HEK293 (cell line): ENCODE results near the gene BCL11B.
A peak's percentile ranks its signal among the peaks of the same experiment; 100 is the strongest.

Source experiments
- CTCF ChIA-PET: fragments of 350-600 bp; formaldehyde crosslinking; extraction: SDS; loops from one replicate; lab custom pipeline; 2021; ENCODE audit warnings: antibody characterized with exemption; lab: Yijun Ruan, JAX
- POLR2A ChIA-PET: fragments of 300-600 bp; formaldehyde crosslinking; extraction: SDS; loops from one replicate; lab custom pipeline; 2020; ENCODE audit warnings: antibody characterized with exemption, inconsistent platforms; lab: Yijun Ruan, JAX
- H3K27ac ChIP-seq: fragments of 200-500 bp; sonication (Bioruptor generic); 2 replicates; pipeline ENCODE4 v1.5.1; 2014; ENCODE audit warnings: low read depth, low read length, control low read depth, inconsistent platforms; ENCODE audit errors: extremely low read depth
- H3K36me3 ChIP-seq, 2 experiments: fragments of 200-500 bp in 1 of 2; sonication (Bioruptor generic) in 1 of 2; 1 replicate in 1 of 2; 2 replicates in 1 of 2; pipeline ENCODE4 v1.5.1; 2014 to 2017; ENCODE audit warnings: inconsistent platforms in 2 of 2, low read length in 2 of 2; ENCODE audit not compliant: control insufficient read depth in 2 of 2, insufficient read depth in 1 of 2
- H3K4me1 ChIP-seq: fragments of 200-500 bp; sonication (Bioruptor generic); 2 replicates; pipeline ENCODE4 v1.5.1; 2014; ENCODE audit warnings: mild to moderate bottlenecking, low read length, inconsistent platforms; ENCODE audit not compliant: control insufficient read depth, insufficient read depth
- H3K4me3 ChIP-seq: 2 replicates; pipeline ENCODE4 v1.5.1; 2011; ENCODE audit warnings: low read depth, mild to moderate bottlenecking, control low read depth, low read length, moderate library complexity
- H3K9me3 ChIP-seq: fragments of 200-500 bp; sonication (Bioruptor generic); 2 replicates; pipeline ENCODE4 v1.5.1; 2014; ENCODE audit warnings: low read depth, low read length, inconsistent platforms; ENCODE audit not compliant: control insufficient read depth, insufficient read depth
- FEZF1 ChIP-seq: fragments of 450-650 bp; formaldehyde crosslinking; IDR thresholded peaks from 2 replicates; pipeline ENCODE4 v1.5.1; 2016; ENCODE audit warnings: missing biosample characterization, missing genetic modification characterization
- GLI2 ChIP-seq: fragments of 450-650 bp; formaldehyde crosslinking; IDR thresholded peaks from 2 replicates; pipeline ENCODE4; 2017; ENCODE audit warnings: missing biosample characterization, missing genetic modification characterization, low read depth, borderline replicate concordance
- KLF1 ChIP-seq: fragments of 450-650 bp; formaldehyde crosslinking; IDR thresholded peaks from 2 replicates; pipeline ENCODE4 v1.5.1; 2016; ENCODE audit warnings: missing biosample characterization, missing genetic modification characterization
- MYNN ChIP-seq: fragments of 450-650 bp; formaldehyde crosslinking; IDR thresholded peaks from 2 replicates; pipeline ENCODE4 v1.5.1; 2016; ENCODE audit warnings: missing biosample characterization, missing genetic modification characterization, borderline replicate concordance
- OSR2 ChIP-seq: fragments of 450-650 bp; formaldehyde crosslinking; IDR thresholded peaks from 2 replicates; pipeline ENCODE4 v1.5.1; 2016; ENCODE audit warnings: missing biosample characterization, missing genetic modification characterization
- SP2 ChIP-seq: fragments of 450-650 bp; formaldehyde crosslinking; IDR thresholded peaks from 2 replicates; pipeline ENCODE4 v1.5.1; 2016; ENCODE audit warnings: missing biosample characterization, missing genetic modification characterization
- ZFP3 ChIP-seq: fragments of 450-650 bp; formaldehyde crosslinking; IDR thresholded peaks from 2 replicates; pipeline ENCODE4 v1.5.1; 2016; ENCODE audit warnings: low read depth, missing biosample characterization, missing genetic modification characterization
- ZNF10 ChIP-seq: fragments of 450-650 bp; formaldehyde crosslinking; IDR thresholded peaks from 2 replicates; pipeline ENCODE4 v1.5.1; 2017; ENCODE audit warnings: missing biosample characterization, missing genetic modification characterization
- ZNF132 ChIP-seq: fragments of 450-650 bp; formaldehyde crosslinking; IDR thresholded peaks from 2 replicates; pipeline ENCODE4 v1.5.1; 2017; ENCODE audit warnings: missing biosample characterization, missing genetic modification characterization, borderline replicate concordance
- ZNF146 ChIP-seq: fragments of 450-650 bp; formaldehyde crosslinking; IDR thresholded peaks from 2 replicates; pipeline ENCODE4 v1.5.1; 2016; ENCODE audit warnings: missing biosample characterization, missing genetic modification characterization
- ZNF184 ChIP-seq: fragments of 450-650 bp; IDR thresholded peaks from 2 replicates; pipeline ENCODE4 v1.5.1; 2018; ENCODE audit warnings: missing biosample characterization, mild to moderate bottlenecking, missing genetic modification characterization
- ZNF248 ChIP-seq: fragments of 450-650 bp; formaldehyde crosslinking; IDR thresholded peaks from 2 replicates; pipeline ENCODE4 v1.5.1; 2017; ENCODE audit warnings: missing biosample characterization, missing genetic modification characterization
- ZNF274 ChIP-seq, 2 experiments: fragments of 200-500 bp in 1 of 2; fragments of 450-650 bp in 1 of 2; sonication (Bioruptor generic) in 1 of 2; formaldehyde crosslinking in 1 of 2; IDR thresholded peaks; 2 replicates each; pipeline versions ENCODE4 v1.5.1 to v1.6.1; 2014 to 2016; ENCODE audit warnings: borderline replicate concordance in 1 of 2, inconsistent platforms in 1 of 2, low read length in 1 of 2, missing biosample characterization in 1 of 2, missing genetic modification characterization in 1 of 2
- ZNF292 ChIP-seq: fragments of 450-650 bp; formaldehyde crosslinking; IDR thresholded peaks from 2 replicates; pipeline ENCODE4 v1.5.1; 2016; ENCODE audit warnings: low read depth, missing biosample characterization, missing genetic modification characterization, borderline replicate concordance
- ZNF529 ChIP-seq: fragments of 450-650 bp; formaldehyde crosslinking; IDR thresholded peaks from 2 replicates; pipeline ENCODE4 v1.5.1; 2017; ENCODE audit warnings: missing genetic modification characterization, missing biosample characterization; ENCODE audit not compliant: insufficient replicate concordance
- ZNF530 ChIP-seq: fragments of 450-650 bp; formaldehyde crosslinking; IDR thresholded peaks from 2 replicates; pipeline ENCODE4 v1.5.1; 2016; ENCODE audit warnings: low read depth, missing biosample characterization, missing genetic modification characterization
- ZNF560 ChIP-seq: fragments of 450-650 bp; formaldehyde crosslinking; IDR thresholded peaks from 2 replicates; pipeline ENCODE4 v1.5.1; 2017; ENCODE audit warnings: missing biosample characterization, missing genetic modification characterization, borderline replicate concordance
- ZNF600 ChIP-seq: fragments of 450-650 bp; formaldehyde crosslinking; IDR thresholded peaks from 2 replicates; pipeline ENCODE4 v1.5.1; 2016; ENCODE audit warnings: missing biosample characterization, missing genetic modification characterization
- ZNF623 ChIP-seq: fragments of 450-650 bp; formaldehyde crosslinking; IDR thresholded peaks from 2 replicates; pipeline ENCODE4 v1.5.1; 2016; ENCODE audit warnings: missing biosample characterization, missing genetic modification characterization
- ZNF626 ChIP-seq: fragments of 450-650 bp; sonication (Bioruptor Pico); formaldehyde crosslinking; IDR thresholded peaks from 2 replicates; pipeline ENCODE4 v1.5.1; 2018; ENCODE audit warnings: missing biosample characterization, missing genetic modification characterization, inconsistent platforms
- ZNF670 ChIP-seq: fragments of 450-650 bp; formaldehyde crosslinking; IDR thresholded peaks from 2 replicates; pipeline ENCODE4 v1.5.1; 2016; ENCODE audit warnings: missing biosample characterization, missing genetic modification characterization, low read depth
- TF ChIP-seq, protein P1 (sequence below): fragments of 450-650 bp; formaldehyde crosslinking; IDR thresholded peaks from 2 replicates; pipeline ENCODE4 v1.5.1; 2016; ENCODE audit warnings: missing biosample characterization, missing genetic modification characterization
- TF ChIP-seq, protein P2 (sequence below): fragments of 450-650 bp; formaldehyde crosslinking; IDR thresholded peaks from 2 replicates; pipeline ENCODE4 v1.5.1; 2016; ENCODE audit warnings: missing biosample characterization, missing genetic modification characterization

The BCL11B gene

DNA sequence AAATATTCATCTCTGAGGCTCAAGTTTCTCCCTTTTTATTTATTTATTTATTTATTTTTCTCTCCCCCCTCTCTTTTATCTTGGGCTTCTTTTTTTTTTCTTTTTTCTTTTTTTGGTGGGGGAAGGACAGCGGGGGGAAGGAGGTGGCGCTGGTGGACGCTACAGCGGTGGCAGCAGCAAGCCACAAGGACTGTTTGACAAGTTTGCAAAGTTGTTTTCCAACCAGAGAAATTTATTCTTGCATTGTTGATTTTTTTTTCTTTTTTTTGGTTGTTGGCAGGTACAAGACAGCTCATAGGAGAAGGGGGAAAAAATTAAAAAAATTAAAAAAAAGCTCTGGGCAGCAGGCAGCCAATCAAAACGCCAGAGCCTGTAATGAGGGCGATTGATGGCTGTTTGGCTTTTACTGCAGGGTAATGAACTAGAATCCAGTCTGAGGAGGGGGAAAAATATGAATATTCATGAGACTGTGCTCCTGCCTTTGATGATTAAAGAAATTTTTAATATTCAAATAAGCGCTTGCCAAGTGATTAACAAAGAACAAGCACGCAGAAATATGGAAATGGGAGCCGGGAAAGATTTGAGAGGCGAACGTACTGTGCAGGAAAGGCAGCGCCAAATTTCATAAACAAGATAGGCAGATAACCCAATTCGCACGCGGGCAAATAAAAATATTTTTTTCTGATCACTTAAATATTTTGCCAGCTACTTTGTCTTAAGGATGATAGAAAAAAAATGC is 36.2 kb downstream of the BCL11B start:
- TF ChIP-seq ZNF184 (tag by site-specific recombination), result no peak
- TF ChIP-seq GLI2 (tag by site-specific recombination), result no peak
- no peak for TF ChIP-seq ZNF10 (tag by site-specific recombination)
- H3K27ac ChIP-seq, result no peak overlapping the region
- CTCF ChIA-PET, result no interaction called here
- no peaks in the 10 kb centered on the region for H3K9me3 ChIP-seq
- no peaks in the 10 kb centered on the region for H3K36me3 ChIP-seq
- H3K4me1 ChIP-seq, result peaks cover 25% of the 10 kb centered on the region
- no peak overlapping the region for H3K4me3 ChIP-seq
- POLR2A ChIA-PET, result no interaction called here

DNA sequence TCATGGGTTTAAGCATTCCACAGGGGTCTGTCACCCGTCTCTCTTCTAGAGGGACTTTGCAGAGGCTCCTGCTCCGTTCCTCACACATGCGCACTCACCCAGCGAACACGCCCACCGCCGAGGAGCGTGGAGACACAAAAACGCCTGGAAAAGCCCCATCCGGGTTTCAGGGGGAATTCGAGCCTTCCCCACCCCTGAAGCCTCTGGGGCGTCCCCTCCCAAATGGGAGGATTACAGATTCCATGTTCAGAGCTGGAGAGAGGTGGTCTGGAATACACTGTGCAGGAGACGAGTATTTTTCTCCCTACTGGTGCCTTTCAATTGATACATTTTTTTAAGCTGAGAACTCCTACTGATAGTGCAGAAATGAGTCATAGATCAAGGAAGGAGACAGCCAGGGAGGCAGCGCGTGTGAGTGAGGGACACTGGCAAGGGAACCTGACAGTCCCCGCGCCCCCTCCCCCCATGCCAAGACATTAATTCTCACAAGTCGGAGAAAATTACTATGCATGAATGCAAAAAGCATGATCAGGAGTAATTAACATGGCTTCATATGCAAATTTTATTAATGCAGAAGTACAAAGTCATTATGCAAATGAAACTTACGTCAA is 36.9 kb downstream of the BCL11B start:
- no peaks in the 10 kb centered on the region for H3K9me3 ChIP-seq
- TF ChIP-seq ZNF274 (IDR thresholded peaks at IDR 0.05; ENCODE audit: low read length) (peak; percentile 51; the same call in 1 of the 2 replicates), ZNF274 (tag by site-specific recombination; IDR thresholded peaks at IDR 0.05; ENCODE audit: borderline replicate concordance) (peak; percentile 85; the same call in 1 of the 2 replicates), ZNF248 (tag by site-specific recombination) (no peak), ZNF600 (0 out of 2 replicates have a peak, but pooled peaks have one; percentile 11)
- TF ChIP-seq, all 188 proteins: peak for 2
- H3K36me3 ChIP-seq, result no peaks in the 10 kb centered on the region
- H3K27ac ChIP-seq, result no peak overlapping the region
- H3K4me1 ChIP-seq, result peaks cover 21% of the 10 kb centered on the region
- ChIA-PET CTCF (no interaction called here), POLR2A (interaction anchor here (0.7 kb wide), 1 partner anchor 672 kb away, joined by 8 read pairs; no protein-coding TSS in a partner anchor)
- no peak overlapping the region for H3K4me3 ChIP-seq

DNA sequence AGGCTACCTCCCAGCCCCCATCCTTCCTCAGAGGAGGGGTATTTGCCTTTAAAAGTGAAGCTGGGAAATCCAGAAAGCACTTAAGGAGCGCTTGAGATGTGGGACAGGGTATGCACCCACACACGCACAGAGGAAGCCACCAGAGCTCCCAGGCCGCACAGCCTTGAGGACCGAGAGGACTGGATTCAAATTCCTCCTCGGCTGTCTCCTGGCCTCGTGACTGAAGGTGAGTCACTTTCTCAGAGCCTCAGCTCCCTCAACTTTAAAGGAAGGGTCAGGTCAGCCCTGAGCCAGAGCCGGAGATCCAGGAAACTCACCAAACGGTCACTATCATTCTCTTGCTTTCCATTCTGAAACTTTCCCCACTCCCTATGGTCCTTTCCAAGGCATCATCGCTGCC is 37.6 kb downstream of the BCL11B start:
- peaks cover 20% of the 10 kb centered on the region for H3K4me1 ChIP-seq
- TF ChIP-seq ZNF530 (no peak), ZFP3 (no peak), MYNN (tag by site-specific recombination) (no peak), ZNF132 (no peak), ZNF623 (tag by site-specific recombination) (no peak), ZNF670 (tag by site-specific recombination) (no peak)
- no peaks in the 10 kb centered on the region for H3K9me3 ChIP-seq
- H3K27ac ChIP-seq, result no peak overlapping the region
- ChIA-PET CTCF (interaction anchor here (0.6 kb wide), 1 partner anchor 32 kb away, joined by 3 read pairs; no protein-coding TSS in a partner anchor), POLR2A (no interaction called here)
- H3K36me3 ChIP-seq, result no peaks in the 10 kb centered on the region
- H3K4me3 ChIP-seq, result no peak overlapping the region

DNA sequence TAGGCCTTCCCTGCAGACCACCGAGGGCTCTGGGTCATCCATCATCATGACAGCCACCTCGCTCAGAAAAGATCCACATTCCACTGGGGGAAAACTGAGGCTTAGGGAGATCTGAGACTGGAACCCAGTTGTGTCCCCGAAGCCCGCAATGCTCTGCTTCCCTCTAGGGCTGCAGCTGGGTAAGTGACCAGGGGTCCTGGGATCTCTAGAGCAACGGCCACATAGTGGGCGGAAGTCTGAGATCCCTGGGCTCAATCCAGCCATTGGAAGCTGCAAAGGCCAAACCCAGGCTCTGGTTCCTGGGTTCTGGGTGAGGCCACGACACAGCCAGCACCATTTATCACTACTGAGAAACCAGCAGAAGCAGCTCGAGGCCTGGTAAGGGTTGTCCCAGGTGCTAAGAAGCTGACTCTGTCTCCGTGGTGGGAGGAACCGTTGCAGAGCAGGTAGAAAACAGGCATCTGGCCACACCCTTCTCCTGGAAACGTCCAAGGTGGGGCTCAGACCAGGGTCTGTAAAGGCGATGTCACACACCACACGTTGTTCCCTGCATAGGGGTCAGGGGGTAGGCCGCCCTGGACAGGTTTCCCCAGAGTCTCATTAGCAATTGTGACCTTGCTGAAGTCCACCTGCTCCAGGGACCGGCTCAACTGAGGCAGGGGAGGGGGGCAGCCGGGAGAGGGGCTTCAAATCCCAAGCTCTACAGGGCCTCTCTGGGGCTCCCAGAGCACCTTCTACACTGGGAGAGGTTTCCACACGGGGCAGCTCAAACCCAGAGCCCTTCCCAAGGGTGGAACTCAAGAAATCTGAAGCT is 38.6 kb downstream of the BCL11B start:
- H3K4me1 ChIP-seq, result peaks cover 19% of the 10 kb centered on the region
- H3K4me3 ChIP-seq, result no peak overlapping the region
- POLR2A ChIA-PET, result no interaction called here
- H3K27ac ChIP-seq, result no peak overlapping the region
- peaks cover 0 to 3% of the 10 kb centered on the region in 2 experiments; a peak in 1 of 3 replicates for H3K36me3 ChIP-seq
- no peaks in the 10 kb centered on the region for H3K9me3 ChIP-seq
- CTCF ChIA-PET, result interaction anchor here (0.6 kb wide), 1 partner anchor 33 kb away, joined by 3 read pairs; no protein-coding TSS in a partner anchor
- TF ChIP-seq ZFP3, result no peak
- TF ChIP-seq ZNF146 (tag by site-specific recombination), result no peak
- TF ChIP-seq ZNF626 (tag by site-specific recombination), result no peak
- TF ChIP-seq ZNF560 (tag by site-specific recombination), result no peak
- TF ChIP-seq ZNF529 (tag by site-specific recombination), result no peak
- no peak for TF ChIP-seq SP2 (tag by site-specific recombination)
- no peak for TF ChIP-seq KLF1 (tag by site-specific recombination)
- TF ChIP-seq ZNF292 (tag by site-specific recombination), result no peak
- TF ChIP-seq FEZF1 (tag by site-specific recombination), result no peak
- no peak for TF ChIP-seq OSR2 (tag by site-specific recombination)
- no peak for TF ChIP-seq MYNN (tag by site-specific recombination)
- TF ChIP-seq, protein P1, sequence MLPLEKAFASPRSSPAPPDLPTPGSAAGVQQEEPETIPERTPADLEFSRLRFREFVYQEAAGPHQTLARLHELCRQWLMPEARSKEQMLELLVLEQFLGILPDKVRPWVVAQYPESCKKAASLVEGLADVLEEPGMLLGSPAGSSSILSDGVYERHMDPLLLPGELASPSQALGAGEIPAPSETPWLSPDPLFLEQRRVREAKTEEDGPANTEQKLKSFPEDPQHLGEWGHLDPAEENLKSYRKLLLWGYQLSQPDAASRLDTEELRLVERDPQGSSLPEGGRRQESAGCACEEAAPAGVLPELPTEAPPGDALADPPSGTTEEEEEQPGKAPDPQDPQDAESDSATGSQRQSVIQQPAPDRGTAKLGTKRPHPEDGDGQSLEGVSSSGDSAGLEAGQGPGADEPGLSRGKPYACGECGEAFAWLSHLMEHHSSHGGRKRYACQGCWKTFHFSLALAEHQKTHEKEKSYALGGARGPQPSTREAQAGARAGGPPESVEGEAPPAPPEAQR (tag by site-specific recombination), result no peak
- TF ChIP-seq, protein P2, sequence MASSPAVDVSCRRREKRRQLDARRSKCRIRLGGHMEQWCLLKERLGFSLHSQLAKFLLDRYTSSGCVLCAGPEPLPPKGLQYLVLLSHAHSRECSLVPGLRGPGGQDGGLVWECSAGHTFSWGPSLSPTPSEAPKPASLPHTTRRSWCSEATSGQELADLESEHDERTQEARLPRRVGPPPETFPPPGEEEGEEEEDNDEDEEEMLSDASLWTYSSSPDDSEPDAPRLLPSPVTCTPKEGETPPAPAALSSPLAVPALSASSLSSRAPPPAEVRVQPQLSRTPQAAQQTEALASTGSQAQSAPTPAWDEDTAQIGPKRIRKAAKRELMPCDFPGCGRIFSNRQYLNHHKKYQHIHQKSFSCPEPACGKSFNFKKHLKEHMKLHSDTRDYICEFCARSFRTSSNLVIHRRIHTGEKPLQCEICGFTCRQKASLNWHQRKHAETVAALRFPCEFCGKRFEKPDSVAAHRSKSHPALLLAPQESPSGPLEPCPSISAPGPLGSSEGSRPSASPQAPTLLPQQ, result no peak
